ENCODE data around the gene ST7L. TPM values are rescaled to one million over a fixed set of nuclear protein-coding genes. Genes with fewer than 3 reads are reported as not detected.

Gene ST7L
- total RNA-seq, 1 donor from 2014 or later, result 14.8 TPM

DNA sequence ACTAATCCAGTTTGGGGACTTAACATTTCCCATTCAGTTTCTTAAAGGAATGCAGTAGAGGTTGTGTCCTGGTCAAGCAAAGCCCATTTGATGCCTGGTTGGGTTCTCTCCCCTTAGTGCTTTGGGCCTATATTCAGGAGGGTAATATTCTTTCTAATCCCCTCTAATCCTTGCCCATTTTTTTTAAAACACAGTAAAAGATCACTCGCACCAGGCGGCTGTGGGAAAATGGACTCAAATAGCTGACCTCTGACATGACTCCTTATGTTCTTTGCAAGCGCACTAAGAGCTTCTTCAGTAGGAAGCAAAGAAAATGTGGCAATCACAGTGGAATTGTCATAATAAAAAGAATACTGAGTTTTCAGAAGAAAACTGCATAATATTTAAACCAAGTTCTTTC is 60.3 kb downstream of the ST7L start:
- Histone ChIP-seq H3K27me3 (ENCODE audit: insufficient read depth, low read length) (no peaks in the 10 kb centered on the region), H3K4me3 (ENCODE audit: insufficient read depth, low read depth, low read length) (no peak overlapping the region), H3K79me2 (ENCODE audit: insufficient read depth, low read length) (no peaks in the 10 kb centered on the region), H3K27ac (ENCODE audit: low read depth, low read length) (no peak overlapping the region), H3K9me3 (ENCODE audit: insufficient read depth, low read depth, low read length) (no peaks in the 10 kb centered on the region), H2AFZ (ENCODE audit: low read depth, low read length) (no peak overlapping the region), H4K20me1 (ENCODE audit: insufficient read depth, low read length) (no peaks in the 10 kb centered on the region), H3K9ac (ENCODE audit: low read length) (no peak overlapping the region), H3K36me3 (ENCODE audit: insufficient read depth, low read length) (no peaks in the 10 kb centered on the region), H3K4me2 (ENCODE audit: low read length) (no peak overlapping the region), H3K4me1 (ENCODE audit: insufficient read depth, low read length) (no peaks in the 10 kb centered on the region)
- no peaks in the 10 kb centered on the region for H3K36me3 Mint-ChIP-seq (ENCODE audit: low read depth, unreplicated experiment)
- H3K27me3 Mint-ChIP-seq (ENCODE audit: low read depth, unreplicated experiment), result no peaks in the 10 kb centered on the region
- no peaks in the 10 kb centered on the region for H3K9me3 Mint-ChIP-seq (ENCODE audit: unreplicated experiment)
- no peak for FAIRE-seq
- H3K4me1 Mint-ChIP-seq (ENCODE audit: low read depth, unreplicated experiment), result peaks cover 5% of the 10 kb centered on the region
- no peak overlapping the region for H3K27ac Mint-ChIP-seq (ENCODE audit: unreplicated experiment)
- DNase-seq (ENCODE audit: low read depth), result no peak
- no peak for TF ChIP-seq EZH2 (IDR thresholded peaks at IDR 0.05; ENCODE audit: insufficient read depth, low read length)
- H3K4me3 Mint-ChIP-seq (ENCODE audit: unreplicated experiment), result no peak overlapping the region

DNA sequence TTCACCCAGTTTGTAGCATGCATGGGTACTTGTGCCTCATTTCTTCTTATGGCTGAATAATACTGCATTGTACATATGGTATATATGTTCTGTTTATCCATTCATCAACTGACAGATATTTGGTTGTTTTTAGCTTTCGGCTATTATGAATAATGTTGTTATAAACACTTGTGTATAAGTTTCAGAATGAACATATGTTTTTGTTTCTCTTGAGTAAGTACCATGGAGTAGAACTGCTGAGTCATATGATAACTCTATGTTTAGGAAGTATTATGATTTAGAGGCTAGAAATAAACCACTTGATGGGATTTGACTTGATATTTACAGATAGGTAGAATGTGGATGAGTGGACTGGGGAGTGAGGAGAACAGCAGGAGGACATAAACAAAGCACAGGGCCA is 61.6 kb downstream of the ST7L start:
- Mint-ChIP-seq H3K4me1 (ENCODE audit: low read depth, unreplicated experiment) (peaks cover 5% of the 10 kb centered on the region), H3K36me3 (ENCODE audit: low read depth, unreplicated experiment) (peaks cover 2% of the 10 kb centered on the region), H3K27me3 (ENCODE audit: low read depth, unreplicated experiment) (no peaks in the 10 kb centered on the region), H3K9me3 (ENCODE audit: unreplicated experiment) (no peaks in the 10 kb centered on the region), H3K27ac (ENCODE audit: unreplicated experiment) (peak overlapping the region; percentile 58), H3K4me3 (ENCODE audit: unreplicated experiment) (no peak overlapping the region)
- FAIRE-seq (no peak), DNase-seq (ENCODE audit: low read depth) (no peak)
- H3K27ac ChIP-seq (ENCODE audit: low read depth, low read length), result no peak overlapping the region
- H3K36me3 ChIP-seq (ENCODE audit: insufficient read depth, low read length), result no peaks in the 10 kb centered on the region
- TF ChIP-seq, protein P1, sequence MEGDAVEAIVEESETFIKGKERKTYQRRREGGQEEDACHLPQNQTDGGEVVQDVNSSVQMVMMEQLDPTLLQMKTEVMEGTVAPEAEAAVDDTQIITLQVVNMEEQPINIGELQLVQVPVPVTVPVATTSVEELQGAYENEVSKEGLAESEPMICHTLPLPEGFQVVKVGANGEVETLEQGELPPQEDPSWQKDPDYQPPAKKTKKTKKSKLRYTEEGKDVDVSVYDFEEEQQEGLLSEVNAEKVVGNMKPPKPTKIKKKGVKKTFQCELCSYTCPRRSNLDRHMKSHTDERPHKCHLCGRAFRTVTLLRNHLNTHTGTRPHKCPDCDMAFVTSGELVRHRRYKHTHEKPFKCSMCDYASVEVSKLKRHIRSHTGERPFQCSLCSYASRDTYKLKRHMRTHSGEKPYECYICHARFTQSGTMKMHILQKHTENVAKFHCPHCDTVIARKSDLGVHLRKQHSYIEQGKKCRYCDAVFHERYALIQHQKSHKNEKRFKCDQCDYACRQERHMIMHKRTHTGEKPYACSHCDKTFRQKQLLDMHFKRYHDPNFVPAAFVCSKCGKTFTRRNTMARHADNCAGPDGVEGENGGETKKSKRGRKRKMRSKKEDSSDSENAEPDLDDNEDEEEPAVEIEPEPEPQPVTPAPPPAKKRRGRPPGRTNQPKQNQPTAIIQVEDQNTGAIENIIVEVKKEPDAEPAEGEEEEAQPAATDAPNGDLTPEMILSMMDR (IDR thresholded peaks at IDR 0.05; ENCODE audit: insufficient read depth, low read depth, low read length), result no peak
- no peak for TF ChIP-seq EZH2 (IDR thresholded peaks at IDR 0.05; ENCODE audit: insufficient read depth, low read length)
- no peaks in the 10 kb centered on the region for H3K9me3 ChIP-seq (ENCODE audit: insufficient read depth, low read depth, low read length)
- no peaks in the 10 kb centered on the region for H3K4me1 ChIP-seq (ENCODE audit: insufficient read depth, low read length)
- H2AFZ ChIP-seq (ENCODE audit: low read depth, low read length), result no peak overlapping the region
- no peak overlapping the region for H3K4me2 ChIP-seq (ENCODE audit: low read length)
- no peaks in the 10 kb centered on the region for H4K20me1 ChIP-seq (ENCODE audit: insufficient read depth, low read length)
- no peaks in the 10 kb centered on the region for H3K79me2 ChIP-seq (ENCODE audit: insufficient read depth, low read length)
- H3K27me3 ChIP-seq (ENCODE audit: insufficient read depth, low read length), result no peaks in the 10 kb centered on the region
- no peak overlapping the region for H3K9ac ChIP-seq (ENCODE audit: low read length)
- no peak overlapping the region for H3K4me3 ChIP-seq (ENCODE audit: insufficient read depth, low read depth, low read length)

DNA sequence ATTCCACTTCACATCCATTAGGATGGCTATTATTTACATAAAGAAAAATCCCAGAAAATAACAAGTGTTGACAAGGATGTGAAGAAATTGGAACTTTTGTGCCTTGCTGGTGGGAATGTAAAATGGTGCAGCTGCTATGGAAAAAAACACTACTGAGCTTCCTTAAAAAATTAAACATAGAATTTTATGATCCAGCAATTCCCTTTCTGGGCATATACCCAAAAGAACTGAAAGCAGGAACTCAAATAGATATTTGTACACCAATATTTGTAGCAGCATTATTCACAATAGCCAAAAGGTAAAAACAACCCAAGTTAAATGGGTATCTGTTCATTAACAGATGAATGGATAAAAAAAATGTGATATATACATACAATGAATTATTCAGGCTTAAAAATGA is 64.5 kb downstream of the ST7L start:
- DNase-seq (ENCODE audit: low read depth) (no peak), FAIRE-seq (no peak)
- peaks cover 2% of the 10 kb centered on the region for H3K36me3 Mint-ChIP-seq (ENCODE audit: low read depth, unreplicated experiment)
- H3K4me2 ChIP-seq (ENCODE audit: low read length), result no peak overlapping the region
- no peak overlapping the region for H3K4me3 ChIP-seq (ENCODE audit: insufficient read depth, low read depth, low read length)
- H3K27ac ChIP-seq (ENCODE audit: low read depth, low read length), result no peak overlapping the region
- no peaks in the 10 kb centered on the region for H4K20me1 ChIP-seq (ENCODE audit: insufficient read depth, low read length)
- no peak overlapping the region for H3K9ac ChIP-seq (ENCODE audit: low read length)
- H3K4me1 Mint-ChIP-seq (ENCODE audit: low read depth, unreplicated experiment), result peaks cover 5% of the 10 kb centered on the region
- no peaks in the 10 kb centered on the region for H3K27me3 ChIP-seq (ENCODE audit: insufficient read depth, low read length)
- TF ChIP-seq, protein P1 (IDR thresholded peaks at IDR 0.05; ENCODE audit: insufficient read depth, low read depth, low read length), result no peak
- no peak for TF ChIP-seq EZH2 (IDR thresholded peaks at IDR 0.05; ENCODE audit: insufficient read depth, low read length)
- H3K27me3 Mint-ChIP-seq (ENCODE audit: low read depth, unreplicated experiment), result no peaks in the 10 kb centered on the region
- H3K9me3 ChIP-seq (ENCODE audit: insufficient read depth, low read depth, low read length), result no peaks in the 10 kb centered on the region
- peaks cover 5% of the 10 kb centered on the region for H3K36me3 ChIP-seq (ENCODE audit: insufficient read depth, low read length)
- no peak overlapping the region for H3K27ac Mint-ChIP-seq (ENCODE audit: unreplicated experiment)
- H3K4me3 Mint-ChIP-seq (ENCODE audit: unreplicated experiment), result no peak overlapping the region
- H2AFZ ChIP-seq (ENCODE audit: low read depth, low read length), result no peak overlapping the region
- no peaks in the 10 kb centered on the region for H3K4me1 ChIP-seq (ENCODE audit: insufficient read depth, low read length)
- H3K9me3 Mint-ChIP-seq (ENCODE audit: unreplicated experiment), result no peaks in the 10 kb centered on the region
- no peaks in the 10 kb centered on the region for H3K79me2 ChIP-seq (ENCODE audit: insufficient read depth, low read length)

All from astrocyte (in vitro differentiated cells and primary cell).